Measurements from ENCODE around the gene TGIF2. TPM values are rescaled to one million over a fixed set of nuclear protein-coding genes. Genes with fewer than 3 reads are reported as not detected.

TGIF2 gene
- total and polyA plus RNA-seq, 2 of the 13 experiments (the other 11 are each of a cell fraction or from before 2014, with no cell fraction given) = 41.3 to 53.9 TPM

GRCh38 chr20:36573798-36574365 is 485 bp downstream of the TGIF2 start (continued):
- TF ChIP-seq ZNF609 (CRISPR knock-in tag; IDR thresholded peaks at IDR 0.05; ENCODE audit: borderline replicate concordance) = peak; percentile 36
- TF ChIP-seq ARHGAP35 (CRISPR knock-in tag; IDR thresholded peaks at IDR 0.05; ENCODE audit: borderline replicate concordance) = 0 out of 2 replicates have a peak, but pooled peaks have one; percentile 54
- TF ChIP-seq ZNF768 (CRISPR knock-in tag; IDR thresholded peaks at IDR 0.05) = peak; percentile 65
- TF ChIP-seq TARDBP (CRISPR knock-in tag; IDR thresholded peaks at IDR 0.05) = 0 out of 2 replicates have a peak, but pooled peaks have one; percentile 38
- 0 out of 2 replicates have a peak, but pooled peaks have one; percentile 7 for TF ChIP-seq HNF1A (IDR thresholded peaks at IDR 0.05; ENCODE audit: low read depth)
- no peak for TF ChIP-seq HNF1A (CRISPR knock-in tag; IDR thresholded peaks at IDR 0.05; ENCODE audit: borderline replicate concordance)
- peak; percentile 86; the same call in 1 of the 2 replicates for TF ChIP-seq FOXM1 (CRISPR knock-in tag; IDR thresholded peaks at IDR 0.05)
- TF ChIP-seq RBFOX2 (IDR thresholded peaks at IDR 0.05; ENCODE audit: low read depth, low read length) = peak; percentile 70
- TF ChIP-seq ATF7-NPFF (CRISPR knock-in tag; IDR thresholded peaks at IDR 0.05; ENCODE audit: low read depth) = 0 out of 2 replicates have a peak, but pooled peaks have one; percentile 13
- TF ChIP-seq TBP (CRISPR knock-in tag; IDR thresholded peaks at IDR 0.05) = no peak
- peak; percentile 13 for TF ChIP-seq IKZF4 (CRISPR knock-in tag; IDR thresholded peaks at IDR 0.05; ENCODE audit: borderline replicate concordance, low read depth, not compliant biosample characterization)
- TF ChIP-seq ZMYM3 (CRISPR knock-in tag; IDR thresholded peaks at IDR 0.05) = no peak
- peak; percentile 43 for TF ChIP-seq HNRNPK (IDR thresholded peaks at IDR 0.05; ENCODE audit: low read depth, low read length, poor library complexity, severe bottlenecking)
- 0 out of 2 replicates have a peak, but pooled peaks have one; percentile 10 for TF ChIP-seq ZFP36L1 (CRISPR knock-in tag; IDR thresholded peaks at IDR 0.05)
- peak; percentile 74; the same call in 1 of the 2 replicates for TF ChIP-seq DZIP1 (CRISPR knock-in tag; IDR thresholded peaks at IDR 0.05)
- TF ChIP-seq MTF2 (CRISPR knock-in tag; IDR thresholded peaks at IDR 0.05; ENCODE audit: borderline replicate concordance) = 0 out of 2 replicates have a peak, but pooled peaks have one; percentile 16
